Spleen (tissue), 13 donors: ENCODE data around the gene ZPLD1. TPM values are rescaled to one million over a fixed set of nuclear protein-coding genes. Genes with fewer than 3 reads are reported as not detected.

Experiments
- DNase-seq: peaks from one replicate; pipeline ENCODE4 v3.0.0-alpha.2; 2020
- H3K27ac ChIP-seq, 8 donors: fragments of 200-600 bp; sonication (generic) in 7 of 8; 1 replicate in 4 of 8; 2 replicates in 4 of 8; pipeline versions ENCODE4 v1.5.0 to v1.8.0; 2016 to 2021; ENCODE audit warnings: inconsistent platforms in 4 of 8, mild to moderate bottlenecking in 4 of 8, moderate library complexity in 1 of 8
- H3K27me3 ChIP-seq, 7 donors: fragments of 200-600 bp; sonication (generic) in 6 of 7; replicated peaks in 1 of 7; 1 replicate in 4 of 7; 2 replicates in 3 of 7; pipeline versions ENCODE4 v1.5.0 to v1.8.0; 2016 to 2021; ENCODE audit warnings: inconsistent platforms in 3 of 7, mild to moderate bottlenecking in 1 of 7
- H3K36me3 ChIP-seq, 6 donors: fragments of 200-600 bp; sonication (generic) in 5 of 6; 1 replicate in 4 of 6; 2 replicates in 2 of 6; pipeline versions ENCODE4 v1.5.0 to v1.8.0; 2016 to 2021; ENCODE audit warnings: inconsistent platforms in 2 of 6
- H3K4me1 ChIP-seq, 6 donors: fragments of 200-600 bp; sonication (generic) in 5 of 6; 1 replicate in 3 of 6; 2 replicates in 3 of 6; pipeline versions ENCODE4 v1.5.0 to v1.8.0; 2016 to 2021; ENCODE audit warnings: inconsistent platforms in 3 of 6
- H3K4me3 ChIP-seq, 8 donors: fragments of 200-600 bp; sonication (generic) in 7 of 8; 1 replicate in 4 of 8; 2 replicates in 4 of 8; pipeline versions ENCODE4 v1.5.0 to v1.8.0; 2016 to 2021; ENCODE audit warnings: inconsistent platforms in 4 of 8, mild to moderate bottlenecking in 4 of 8, moderate library complexity in 2 of 8
- H3K9me3 ChIP-seq, 8 donors: fragments of 200-600 bp; sonication (generic) in 7 of 8; 1 replicate in 4 of 8; 2 replicates in 4 of 8; pipeline versions ENCODE4 v1.5.0 to v1.8.0; 2016 to 2021; ENCODE audit warnings: inconsistent platforms in 4 of 8
- CTCF ChIP-seq, 11 experiments: fragments of 200-600 bp in 7 of 11; fragments of 450-650 bp in 4 of 11; sonication (generic) in 4 of 11; IDR thresholded peaks in 8 of 11; conservative IDR thresholded peaks in 3 of 11; 1 replicate in 7 of 11; 2 replicates in 4 of 11; pipeline versions ENCODE4 v1.4.0 to v1.8.0; 2016 to 2021; ENCODE audit warnings: antibody characterized with exemption in 11 of 11, inconsistent platforms in 4 of 11, mild to moderate bottlenecking in 1 of 11
- POLR2A ChIP-seq, 3 donors: fragments of 450-650 bp; IDR thresholded peaks; one replicate each; pipeline ENCODE4 v1.5.1; 2017; ENCODE audit warnings: antibody characterized with exemption in 3 of 3, mild to moderate bottlenecking in 1 of 3
- POLR2AphosphoS5 ChIP-seq, 3 donors: sonication (generic); formaldehyde crosslinking; IDR thresholded peaks; one replicate each; pipeline ENCODE4 v1.5.1; 2017; ENCODE audit warnings: antibody characterized with exemption in 3 of 3
- WGBS, 5 donors: extraction: QIAGEN DNeasy Blood & Tissue Kit in 3 of 5; methylation state at CpG; one replicate each; pipeline versions ENCODE4 v1.1.5 to v1.1.7; 2013 to 2018; 5-methylcytosine and 5-hydroxymethylcytosine counted together
- intact Hi-C: fragments of 100-400 bp; cut with DNase I; formaldehyde crosslinking; loops from one replicate; pipeline ENCODE4 v1.15.0; 2023; ENCODE audit warnings: low total_unique reads
- long read RNA-seq, 2 donors: transcript quantifications; one replicate each; lab custom pipeline, GENCODE V29; 2026
- polyA plus RNA-seq, 3 donors: library from polyadenylated mRNA; stranded (reverse); fragments of 200-250 nt; gene quantifications; one replicate each; pipeline ENCODE4 v1.2.1, GENCODE V29; 2013
- total RNA-seq, 7 donors: library from RNA; depleted of rRNA in 3 of 7; stranded (reverse); fragments of >200 nt in 3 of 7; fragmentation: NEBNext Ultra II Directional in 4 of 7; extraction: Animal tissue kit (Norgen Biotek cat#: 25700) in 4 of 7; gene quantifications; one replicate each; pipeline versions ENCODE4 v1.1.0 to v1.2.1, GENCODE V29; 2016 to 2021
- donor health status: healthy with polysubstance abuse.
- donor health status: DM: no; HTN: no; CAD: no; lungs with moderate emphysema.
- donor health status: DM: no; HTN: no; CAD: no.
- donor health status: Bipolar disorder and iron deficiency.
- donor health status: healthy.
- donor health status: DM: no; HTN: no; CAD: no.
- donor health status: DM: yes; HTN: yes; CAD: no.

Gene ZPLD1
- total RNA-seq, result not detected
- under 1 TPM in 1 of 3 donors, not detected in 2; 0.03 TPM for polyA plus RNA-seq
- long read RNA-seq, donor 1, result 0 reads
- long read RNA-seq, donor 2, result 0 reads

DNA sequence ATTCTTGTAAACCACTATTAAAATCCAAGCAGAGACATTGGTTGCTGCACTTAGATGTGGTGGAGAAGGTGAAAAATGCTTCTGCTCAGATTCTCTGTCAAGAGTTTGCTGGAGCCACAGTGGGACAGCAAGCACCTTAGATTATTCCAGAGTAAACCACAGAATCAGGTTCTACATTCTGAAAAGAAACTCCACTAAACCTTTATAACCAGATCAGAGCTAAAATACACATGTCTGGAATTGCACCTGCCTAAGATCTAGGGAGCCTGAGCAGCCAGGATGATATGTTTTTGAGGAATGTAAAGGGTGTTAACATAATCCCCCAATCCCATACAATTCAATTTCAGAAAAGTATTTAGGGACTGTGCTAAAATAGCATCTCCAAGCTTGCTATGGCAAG lies at the start of gene ZPLD1:
Gene ZPLD1 (plus strand): TSS at position 301 of the 400 bp plus-strand sequence. CDS start 3,473 bp downstream, outside the sequence.
- intact Hi-C loops, result no loop called here
- H3K4me1 ChIP-seq, result no peaks in the 10 kb centered on the region
- no peaks in the 10 kb centered on the region for H3K36me3 ChIP-seq
- no peak within 1 kb of the TSS for H3K27ac ChIP-seq
- no peaks in the 10 kb centered on the region for H3K9me3 ChIP-seq
- no peak within 1 kb of the TSS for H3K4me3 ChIP-seq
- no peak for DNase-seq
- TF ChIP-seq POLR2A (IDR thresholded peaks at IDR 0.05) (no peak), POLR2AphosphoS5 (IDR thresholded peaks at IDR 0.05) (no peak), CTCF (IDR thresholded peaks at IDR 0.05 in 8 of 11, conservative IDR thresholded peaks at IDR 0.05 in 3 of 11) (no peak)
- peaks cover 0 to 10% (median 0%) of the 10 kb centered on the region in 7 donors for H3K27me3 ChIP-seq

- intact Hi-C loops, result no loop called here
- Histone ChIP-seq H3K4me3 (no peak overlapping the region), H3K27me3 (no peaks in the 10 kb centered on the region), H3K36me3 (no peaks in the 10 kb centered on the region), H3K9me3 (no peaks in the 10 kb centered on the region), H3K27ac (no peak overlapping the region), H3K4me1 (no peaks in the 10 kb centered on the region)
- WGBS, 5 donors, result 65 to 83% (median 75%) methylated on average over 7 of the region's 7 CpGs
- TF ChIP-seq POLR2A (IDR thresholded peaks at IDR 0.05), result no peak
- no peak for TF ChIP-seq CTCF (IDR thresholded peaks at IDR 0.05 in 8 of 11, conservative IDR thresholded peaks at IDR 0.05 in 3 of 11)
- no peak for TF ChIP-seq POLR2AphosphoS5 (IDR thresholded peaks at IDR 0.05)
- DNase-seq, result no peak
Measured at GRCh38 chr3:102390171-102390864, 44.5 kb upstream of the ZPLD1 start.

DNA sequence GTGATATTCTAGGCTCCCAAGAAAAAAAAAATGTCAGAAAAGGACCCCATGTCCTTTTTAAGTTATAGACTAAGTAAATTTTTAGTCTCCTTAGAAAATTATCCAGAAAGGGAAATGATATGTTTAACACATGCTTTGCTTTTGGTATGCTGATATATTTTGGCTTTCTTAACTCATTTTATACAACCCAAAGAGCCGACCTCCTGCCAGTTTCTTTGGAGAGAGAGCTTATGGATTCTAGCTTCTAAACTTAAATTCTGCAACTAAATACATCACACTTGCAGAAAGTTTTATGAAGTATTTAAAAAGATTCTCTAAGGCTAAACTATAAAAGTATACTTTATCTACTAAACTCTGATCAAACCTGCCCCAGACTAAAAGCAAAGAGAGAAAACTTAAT lies 43.9 kb upstream of the ZPLD1 start:
- H3K27me3 ChIP-seq, result no peaks in the 10 kb centered on the region
- H3K4me1 ChIP-seq, result no peaks in the 10 kb centered on the region
- H3K4me3 ChIP-seq, result no peak overlapping the region
- H3K27ac ChIP-seq, result no peak overlapping the region
- WGBS, 5 donors, result 77 to 89% (median 83%) methylated on average over 1 of the region's 1 CpG
- no peaks in the 10 kb centered on the region for H3K36me3 ChIP-seq
- TF ChIP-seq CTCF (IDR thresholded peaks at IDR 0.05 in 8 of 11, conservative IDR thresholded peaks at IDR 0.05 in 3 of 11) (no peak), POLR2A (IDR thresholded peaks at IDR 0.05) (no peak), POLR2AphosphoS5 (IDR thresholded peaks at IDR 0.05) (no peak)
- intact Hi-C loops, result no loop called here
- no peaks in the 10 kb centered on the region for H3K9me3 ChIP-seq
- DNase-seq, result no peak

GRCh38 chr3:102391491-102391890 lies 43.3 kb upstream of the ZPLD1 start:
- Histone ChIP-seq H3K4me1 (no peaks in the 10 kb centered on the region), H3K27me3 (no peaks in the 10 kb centered on the region), H3K4me3 (no peak overlapping the region), H3K36me3 (no peaks in the 10 kb centered on the region), H3K27ac (no peak overlapping the region), H3K9me3 (no peaks in the 10 kb centered on the region)
- WGBS, 5 donors, result 55 to 74% (median 62%) methylated on average over 2 of the region's 2 CpGs
- no peak for DNase-seq
- intact Hi-C loops, result no loop called here
- TF ChIP-seq CTCF (IDR thresholded peaks at IDR 0.05 in 8 of 11, conservative IDR thresholded peaks at IDR 0.05 in 3 of 11), result no peak
- no peak for TF ChIP-seq POLR2A (IDR thresholded peaks at IDR 0.05)
- TF ChIP-seq POLR2AphosphoS5 (IDR thresholded peaks at IDR 0.05), result no peak
